SU-DHL-6 (cell line): Measurements from ENCODE around the gene CEP70.
"Not testable (repeated sequence)": the region's sequence is repeated elsewhere in the genome, so short reads cannot be mapped to it uniquely, and the experiment has no call there.

Experiments
- H2AFZ ChIP-seq: fragments of 200-600 bp; sonication (generic); 2 replicates; pipeline ENCODE4 v1.6.1; 2014; ENCODE audit warnings: low read depth, mild to moderate bottlenecking, moderate library complexity, mixed read lengths, antibody characterized with exemption, low read length; ENCODE audit not compliant: severe bottlenecking
- H3F3A ChIP-seq: fragments of 200-600 bp; shearing (Covaris generic); 2 replicates; pipeline ENCODE4 v1.6.0; 2016; ENCODE audit warnings: antibody characterized with exemption, mild to moderate bottlenecking; ENCODE audit not compliant: insufficient read depth
- H3K27ac ChIP-seq: fragments of 200-600 bp; sonication (generic); 2 replicates; pipeline ENCODE4 v1.5.1; 2016; ENCODE audit warnings: low read depth, mild to moderate bottlenecking, low read length, moderate library complexity, mixed read lengths
- H3K27me3 ChIP-seq: fragments of 200-600 bp; sonication (generic), shearing (Covaris generic); 2 replicates; pipeline ENCODE4 v1.6.0; 2014; ENCODE audit warnings: mild to moderate bottlenecking, low read length
- H3K36me3 ChIP-seq: fragments of 200-600 bp; sonication (generic); 2 replicates; pipeline ENCODE4 v1.6.1; 2014; ENCODE audit warnings: mild to moderate bottlenecking, low read length, mixed read lengths
- H3K4me2 ChIP-seq: fragments of 300-600, 200-600 bp; shearing (Covaris generic), sonication (generic); 2 replicates; pipeline ENCODE4 v1.6.0; 2014; ENCODE audit warnings: low read length, low read depth, mild to moderate bottlenecking; ENCODE audit not compliant: poor library complexity, severe bottlenecking
- H3K4me3 ChIP-seq: fragments of 200-600 bp; sonication (generic); 2 replicates; pipeline ENCODE4 v1.5.1; 2014; ENCODE audit warnings: antibody characterized with exemption, low read length, mild to moderate bottlenecking, mixed read lengths; ENCODE audit not compliant: insufficient read depth, poor library complexity, severe bottlenecking
- H3K79me2 ChIP-seq: fragments of 200-600 bp; sonication (generic); 2 replicates; pipeline ENCODE4 v1.6.1; 2014; ENCODE audit warnings: mild to moderate bottlenecking, low read length, moderate library complexity; ENCODE audit not compliant: insufficient read depth
- H3K9ac ChIP-seq: fragments of 200-600 bp; sonication (generic); 2 replicates; pipeline ENCODE4 v1.7.0; 2014; ENCODE audit warnings: mild to moderate bottlenecking, low read length
- H3K9me2 ChIP-seq: fragments of 200-600 bp; sonication (generic); replicated peaks from 2 replicates; pipeline ENCODE4 v1.6.1; 2014; ENCODE audit warnings: low read length; ENCODE audit not compliant: insufficient read depth
- H3K9me3 ChIP-seq: fragments of 200-600 bp; sonication (generic); 2 replicates; pipeline ENCODE4 v1.6.1; 2014; ENCODE audit warnings: low read length, mixed read lengths; ENCODE audit not compliant: insufficient read depth
- H4K20me1 ChIP-seq: fragments of 200-600 bp; sonication (generic); 2 replicates; pipeline ENCODE4 v1.6.1; 2014; ENCODE audit warnings: low read depth, mild to moderate bottlenecking, antibody characterized with exemption, low read length, moderate library complexity, mixed read lengths
- EZH2phosphoT487 ChIP-seq: fragments of 200-600 bp; sonication (generic), shearing (Covaris generic); conservative IDR thresholded peaks from 2 replicates; pipeline ENCODE4 v1.6.1; 2018; ENCODE audit warnings: mild to moderate bottlenecking, antibody characterized with exemption, low read length, moderate library complexity, mixed read lengths
- TF ChIP-seq, protein P1 (sequence below): fragments of 200-600 bp; sonication (generic); IDR thresholded peaks from one replicate; pipeline ENCODE4 v1.5.1; 2017; ENCODE audit warnings: antibody characterized with exemption, mild to moderate bottlenecking, low read length, moderate library complexity; ENCODE audit not compliant: insufficient read depth, poor library complexity, severe bottlenecking

CEP70 gene

DNA sequence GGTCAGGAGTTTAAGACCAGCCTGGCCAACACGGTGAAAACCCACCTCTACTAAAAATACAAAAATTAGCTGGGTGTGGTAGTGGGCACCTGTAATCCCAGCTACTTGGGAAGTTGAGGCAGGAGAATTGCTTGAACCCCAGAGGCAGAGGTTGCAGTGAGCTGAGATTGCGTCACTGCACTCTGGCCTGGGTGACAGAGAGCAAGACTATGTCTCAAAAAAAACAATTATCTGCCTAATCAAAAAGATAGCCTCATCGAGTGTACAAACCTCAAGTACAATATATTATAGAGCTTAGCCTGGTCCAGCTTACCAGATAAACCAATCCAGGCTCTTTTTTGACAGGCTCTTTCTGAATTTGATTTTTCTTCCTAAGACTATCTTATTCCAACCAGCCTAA is 98.4 kb downstream of the CEP70 start:
- H3K27ac ChIP-seq, H3K79me2 ChIP-seq, H3K4me2 ChIP-seq, H3F3A ChIP-seq, H3K9ac ChIP-seq, H2AFZ ChIP-seq, H4K20me1 ChIP-seq, H3K27me3 ChIP-seq, H3K36me3 ChIP-seq, H3K4me3 ChIP-seq, H3K9me3 ChIP-seq, H3K9me2 ChIP-seq: not testable (repeated sequence)

DNA sequence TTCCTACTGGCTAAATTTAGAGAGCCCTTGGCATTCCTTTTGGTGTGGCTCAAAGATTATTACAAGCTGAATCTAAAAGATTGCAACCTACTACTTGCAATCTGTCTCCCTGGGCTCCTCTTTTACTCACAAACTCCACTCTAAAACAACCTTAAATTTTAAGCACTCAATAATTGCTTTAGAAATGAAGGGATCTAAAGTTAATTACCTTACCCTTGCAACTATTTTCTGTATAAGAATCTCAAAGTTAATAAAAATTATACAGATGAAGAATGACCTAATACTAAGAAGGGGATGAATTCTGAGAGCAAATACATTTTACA is 99.5 kb downstream of the CEP70 start:
- H3K9me2 ChIP-seq: no peaks in the 10 kb centered on the region
- H3K27me3 ChIP-seq: no peaks in the 10 kb centered on the region
- no peak overlapping the region for H2AFZ ChIP-seq
- no peak overlapping the region for H3K4me3 ChIP-seq
- H4K20me1 ChIP-seq: no peaks in the 10 kb centered on the region
- no peak overlapping the region for H3K4me2 ChIP-seq
- H3K27ac ChIP-seq: no peak overlapping the region
- no peak overlapping the region for H3K9ac ChIP-seq
- no peaks in the 10 kb centered on the region for H3F3A ChIP-seq
- no peaks in the 10 kb centered on the region for H3K79me2 ChIP-seq
- TF ChIP-seq, protein P1, sequence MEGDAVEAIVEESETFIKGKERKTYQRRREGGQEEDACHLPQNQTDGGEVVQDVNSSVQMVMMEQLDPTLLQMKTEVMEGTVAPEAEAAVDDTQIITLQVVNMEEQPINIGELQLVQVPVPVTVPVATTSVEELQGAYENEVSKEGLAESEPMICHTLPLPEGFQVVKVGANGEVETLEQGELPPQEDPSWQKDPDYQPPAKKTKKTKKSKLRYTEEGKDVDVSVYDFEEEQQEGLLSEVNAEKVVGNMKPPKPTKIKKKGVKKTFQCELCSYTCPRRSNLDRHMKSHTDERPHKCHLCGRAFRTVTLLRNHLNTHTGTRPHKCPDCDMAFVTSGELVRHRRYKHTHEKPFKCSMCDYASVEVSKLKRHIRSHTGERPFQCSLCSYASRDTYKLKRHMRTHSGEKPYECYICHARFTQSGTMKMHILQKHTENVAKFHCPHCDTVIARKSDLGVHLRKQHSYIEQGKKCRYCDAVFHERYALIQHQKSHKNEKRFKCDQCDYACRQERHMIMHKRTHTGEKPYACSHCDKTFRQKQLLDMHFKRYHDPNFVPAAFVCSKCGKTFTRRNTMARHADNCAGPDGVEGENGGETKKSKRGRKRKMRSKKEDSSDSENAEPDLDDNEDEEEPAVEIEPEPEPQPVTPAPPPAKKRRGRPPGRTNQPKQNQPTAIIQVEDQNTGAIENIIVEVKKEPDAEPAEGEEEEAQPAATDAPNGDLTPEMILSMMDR: no peak
- TF ChIP-seq EZH2phosphoT487: no peak
- no peaks in the 10 kb centered on the region for H3K9me3 ChIP-seq
- no peaks in the 10 kb centered on the region for H3K36me3 ChIP-seq

DNA sequence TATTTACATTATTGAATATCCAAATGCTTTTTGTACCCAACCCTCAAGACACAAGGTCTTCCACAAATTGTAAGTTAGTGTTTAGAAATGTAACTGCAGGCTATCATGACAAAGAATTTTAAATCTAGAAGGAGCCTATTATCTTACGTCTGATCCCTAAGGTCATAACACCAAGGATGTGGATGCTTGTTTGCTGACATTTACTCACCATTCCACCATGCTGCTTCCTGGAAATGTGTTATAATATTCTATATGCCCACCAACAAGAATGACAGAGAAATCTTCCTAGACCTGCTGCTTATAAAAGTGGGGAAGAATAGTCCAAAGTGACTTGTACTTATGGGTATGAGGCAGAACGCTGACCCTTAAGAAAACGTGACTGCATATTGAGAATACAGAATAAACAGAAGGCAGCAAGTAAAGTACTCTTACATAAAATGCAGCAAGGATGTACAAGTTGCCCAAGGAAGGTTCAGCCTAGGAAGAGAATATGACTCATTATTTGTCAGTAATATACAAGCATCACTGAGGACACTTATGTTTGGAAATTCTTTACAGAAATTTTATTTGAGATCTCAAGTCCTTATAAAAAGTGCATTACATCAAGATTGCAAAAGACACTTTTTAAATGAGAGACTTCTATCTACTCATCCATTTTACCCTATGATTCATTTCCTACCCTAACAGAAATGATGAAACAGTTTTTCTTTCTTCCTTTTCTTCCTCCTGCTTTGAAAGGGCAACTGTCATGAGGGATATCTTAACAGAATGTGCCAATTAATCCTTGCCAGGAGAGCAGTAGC is 100.1 kb downstream of the CEP70 start:
- no peak overlapping the region for H3K4me3 ChIP-seq
- no peak overlapping the region for H3K4me2 ChIP-seq
- no peaks in the 10 kb centered on the region for H3K36me3 ChIP-seq
- H4K20me1 ChIP-seq: no peaks in the 10 kb centered on the region
- H3K79me2 ChIP-seq: no peaks in the 10 kb centered on the region
- no peak overlapping the region for H3K27ac ChIP-seq
- H3K9me3 ChIP-seq: no peaks in the 10 kb centered on the region
- H3F3A ChIP-seq: no peaks in the 10 kb centered on the region
- no peak overlapping the region for H3K9ac ChIP-seq
- no peaks in the 10 kb centered on the region for H3K9me2 ChIP-seq
- H2AFZ ChIP-seq: no peak overlapping the region
- H3K27me3 ChIP-seq: no peaks in the 10 kb centered on the region
- TF ChIP-seq EZH2phosphoT487: no peak
- TF ChIP-seq, protein P1: no peak

DNA sequence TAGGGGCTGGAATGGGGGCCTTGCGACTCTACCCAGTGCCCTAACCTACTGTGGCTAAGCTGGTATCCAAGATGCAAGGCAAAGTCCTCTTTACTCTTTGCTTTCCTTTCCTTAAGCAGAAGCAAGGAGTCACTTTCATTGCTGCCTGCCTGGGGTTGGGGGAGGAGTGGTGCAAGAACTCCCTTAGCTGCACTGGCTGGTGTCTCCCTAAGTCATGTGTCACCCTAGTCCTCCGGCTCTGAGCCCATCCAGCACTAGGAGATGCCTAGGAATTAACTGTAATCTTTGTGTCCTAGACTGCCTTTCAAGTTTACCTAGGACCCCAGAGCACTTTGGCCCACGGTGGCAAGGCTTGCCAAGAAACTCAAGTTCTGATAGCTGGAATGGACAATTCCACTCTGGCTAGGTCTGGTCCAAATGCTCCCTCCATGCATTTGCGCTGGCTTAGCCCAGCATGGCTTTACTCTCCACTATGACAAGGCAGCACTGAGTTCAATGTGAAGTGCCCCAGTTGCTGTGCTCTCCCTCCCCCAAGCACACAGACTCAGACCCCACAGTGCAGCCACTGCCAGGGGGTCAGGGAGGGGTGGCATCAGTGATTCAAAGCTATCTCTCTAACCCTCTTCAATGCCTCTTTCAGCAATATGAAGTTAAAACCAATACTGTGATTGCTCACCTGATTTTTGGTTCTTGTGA is 100.9 kb downstream of the CEP70 start:
- no peaks in the 10 kb centered on the region for H3K79me2 ChIP-seq
- no peaks in the 10 kb centered on the region for H3K36me3 ChIP-seq
- no peak overlapping the region for H3K27ac ChIP-seq
- no peaks in the 10 kb centered on the region for H3K9me2 ChIP-seq
- H3K9me3 ChIP-seq: no peaks in the 10 kb centered on the region
- TF ChIP-seq EZH2phosphoT487: no peak
- TF ChIP-seq, protein P1: no peak
- H3K27me3 ChIP-seq: no peaks in the 10 kb centered on the region
- no peaks in the 10 kb centered on the region for H3F3A ChIP-seq
- H3K4me3 ChIP-seq: no peak overlapping the region
- H3K4me2 ChIP-seq: no peak overlapping the region
- H4K20me1 ChIP-seq: no peaks in the 10 kb centered on the region
- H3K9ac ChIP-seq: no peak overlapping the region
- H2AFZ ChIP-seq: no peak overlapping the region
